SK-N-SH treated with all-trans-retinoic acid at 6 μM for 48 hours (cell line): ENCODE results near the gene ZSWIM9.
A peak's percentile ranks its signal among the peaks of the same experiment; 100 is the strongest.

Experiments
- ATAC-seq: fragments of 200-7000 bp; cut with Tn5 transposase; 3 replicates; pipeline ENCODE4 v1.9.1; 2020; ENCODE audit warnings: mild to moderate bottlenecking, moderate library complexity
- ARNTL ChIP-seq: fragments of 450-650 bp; formaldehyde crosslinking; IDR thresholded peaks from 2 replicates; pipeline ENCODE4 v1.5.0; 2020; ENCODE audit warnings: low read depth, mild to moderate bottlenecking, moderate library complexity, borderline replicate concordance
- BACH2 ChIP-seq: fragments of 250-450 bp; sonication (Bioruptor Pico); IDR thresholded peaks from 2 replicates; pipeline ENCODE4 v1.9.0; 2021; ENCODE audit warnings: mild to moderate bottlenecking, borderline replicate concordance
- CSDC2 ChIP-seq: fragments of 250-450 bp; sonication (Bioruptor Pico); IDR thresholded peaks from 2 replicates; pipeline ENCODE4 v1.5.0; 2020; ENCODE audit warnings: mild to moderate bottlenecking, moderate library complexity
- ESRRG ChIP-seq: fragments of 250-450 bp; sonication (Bioruptor Pico); IDR thresholded peaks from 2 replicates; pipeline ENCODE4 v1.6.1; 2021; ENCODE audit warnings: mild to moderate bottlenecking
- GLIS3 ChIP-seq: fragments of 250-450 bp; sonication (Bioruptor Pico); IDR thresholded peaks from 2 replicates; pipeline ENCODE4 v1.5.0; 2020; ENCODE audit warnings: mild to moderate bottlenecking, moderate library complexity
- ISL1 ChIP-seq: fragments of 250-450 bp; sonication (Bioruptor Pico); IDR thresholded peaks from 2 replicates; pipeline ENCODE4 v2.1.2; 2022; ENCODE audit warnings: mild to moderate bottlenecking, moderate library complexity
- OSR1 ChIP-seq: fragments of 250-450 bp; sonication (Bioruptor Pico); IDR thresholded peaks from 2 replicates; pipeline ENCODE4 v1.8.0; 2022; ENCODE audit warnings: moderate library complexity, mild to moderate bottlenecking, inconsistent platforms
- PPARA ChIP-seq: fragments of 250-450 bp; sonication (Bioruptor Pico); IDR thresholded peaks from 2 replicates; pipeline ENCODE4 v1.5.0; 2020; ENCODE audit warnings: mild to moderate bottlenecking, borderline replicate concordance
- RARB ChIP-seq: fragments of 250-450 bp; sonication (Bioruptor Pico); IDR thresholded peaks from 2 replicates; pipeline ENCODE4 v1.8.0; 2021; ENCODE audit warnings: mild to moderate bottlenecking, moderate library complexity
- SNAI2 ChIP-seq: fragments of 250-450 bp; sonication (Bioruptor Pico); IDR thresholded peaks from 2 replicates; pipeline ENCODE4 v1.5.0; 2020; ENCODE audit warnings: mild to moderate bottlenecking, moderate library complexity
- TCF4 ChIP-seq: fragments of 250-450 bp; sonication (Bioruptor Pico); IDR thresholded peaks from 2 replicates; pipeline ENCODE4 v1.8.0; 2021; ENCODE audit warnings: mild to moderate bottlenecking, moderate library complexity, borderline replicate concordance
- TOX ChIP-seq: fragments of 250-450 bp; sonication (Bioruptor Pico); IDR thresholded peaks from 2 replicates; pipeline ENCODE4 v1.8.0; 2021; ENCODE audit warnings: mild to moderate bottlenecking, moderate library complexity, borderline replicate concordance
- ZC3H10 ChIP-seq: fragments of 250-450 bp; sonication (Bioruptor Pico); IDR thresholded peaks from 2 replicates; pipeline ENCODE4 v1.5.1; 2021; ENCODE audit warnings: mild to moderate bottlenecking, moderate library complexity
- ZFP3 ChIP-seq: fragments of 250-450 bp; sonication (Bioruptor Pico); IDR thresholded peaks from 2 replicates; pipeline ENCODE4 v1.5.0; 2020; ENCODE audit warnings: mild to moderate bottlenecking, moderate library complexity
- ZFP30 ChIP-seq: fragments of 450-650 bp; formaldehyde crosslinking; IDR thresholded peaks from 2 replicates; pipeline ENCODE4 v1.5.0; 2022; ENCODE audit warnings: mild to moderate bottlenecking, moderate library complexity
- ZNF565 ChIP-seq: fragments of 450-650 bp; formaldehyde crosslinking; conservative IDR thresholded peaks from 2 replicates; pipeline ENCODE4 v1.5.0; 2020; ENCODE audit warnings: low read depth, mild to moderate bottlenecking, moderate library complexity
- ZNF70 ChIP-seq: fragments of 450-650 bp; formaldehyde crosslinking; IDR thresholded peaks from 2 replicates; pipeline ENCODE4 v1.5.0; 2020; ENCODE audit warnings: mild to moderate bottlenecking, moderate library complexity
- ZNF8 ChIP-seq: fragments of 450-650 bp; formaldehyde crosslinking; IDR thresholded peaks from 2 replicates; pipeline ENCODE4 v1.5.0; 2020; ENCODE audit warnings: mild to moderate bottlenecking, moderate library complexity
- TF ChIP-seq, protein P1 (sequence below): fragments of 250-450 bp; sonication (Bioruptor Pico); IDR thresholded peaks from 2 replicates; pipeline ENCODE4 v1.5.1; 2020; ENCODE audit warnings: low read depth, mild to moderate bottlenecking, moderate library complexity
- TF ChIP-seq, protein P2 (sequence below): fragments of 250-450 bp; sonication (Bioruptor Pico); IDR thresholded peaks from 2 replicates; pipeline ENCODE4 v1.5.1; 2021; ENCODE audit warnings: mild to moderate bottlenecking, moderate library complexity
- TF ChIP-seq, protein P3 (sequence below): fragments of 250-450 bp; sonication (Bioruptor Pico); IDR thresholded peaks from 2 replicates; pipeline ENCODE4 v1.8.0; 2021; ENCODE audit warnings: low read depth, mild to moderate bottlenecking, moderate library complexity, borderline replicate concordance
- TF ChIP-seq, protein P4 (sequence below): fragments of 250-450 bp; sonication (Bioruptor Pico); IDR thresholded peaks from 2 replicates; pipeline ENCODE4 v1.5.0; 2020; ENCODE audit warnings: mild to moderate bottlenecking, moderate library complexity

The ZSWIM9 gene

DNA sequence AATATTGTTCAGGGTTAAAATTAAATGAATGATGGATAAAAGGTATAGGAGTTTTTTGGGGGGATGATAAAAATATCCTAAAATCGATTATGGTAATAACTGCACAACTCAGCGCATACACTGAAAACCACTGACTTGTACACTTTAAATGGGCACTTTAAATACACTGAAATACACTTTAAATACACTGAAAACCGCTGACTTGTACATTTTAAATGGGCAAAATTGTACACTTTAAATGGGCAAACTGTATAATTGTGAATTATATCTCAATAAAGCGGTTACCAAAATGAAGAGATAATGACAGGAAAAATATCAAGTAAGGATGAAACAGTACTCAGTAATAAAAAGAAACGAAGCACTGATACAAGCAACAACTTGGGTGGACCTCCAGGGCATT lies 1.8 kb upstream of the ZSWIM9 start:
- TF ChIP-seq GLIS3 (CRISPR knock-in tag) (no peak), ZNF70 (CRISPR knock-in tag) (no peak), ESRRG (no peak), BACH2 (no peak), ZFP3 (CRISPR knock-in tag) (no peak), ZNF565 (CRISPR knock-in tag) (no peak), TOX (CRISPR knock-in tag) (no peak), ZFP30 (CRISPR knock-in tag) (no peak), ARNTL (no peak), TCF4 (CRISPR knock-in tag) (no peak), PPARA (CRISPR knock-in tag) (no peak), ZC3H10 (CRISPR knock-in tag) (no peak), CSDC2 (CRISPR knock-in tag) (no peak)
- TF ChIP-seq, protein P1, sequence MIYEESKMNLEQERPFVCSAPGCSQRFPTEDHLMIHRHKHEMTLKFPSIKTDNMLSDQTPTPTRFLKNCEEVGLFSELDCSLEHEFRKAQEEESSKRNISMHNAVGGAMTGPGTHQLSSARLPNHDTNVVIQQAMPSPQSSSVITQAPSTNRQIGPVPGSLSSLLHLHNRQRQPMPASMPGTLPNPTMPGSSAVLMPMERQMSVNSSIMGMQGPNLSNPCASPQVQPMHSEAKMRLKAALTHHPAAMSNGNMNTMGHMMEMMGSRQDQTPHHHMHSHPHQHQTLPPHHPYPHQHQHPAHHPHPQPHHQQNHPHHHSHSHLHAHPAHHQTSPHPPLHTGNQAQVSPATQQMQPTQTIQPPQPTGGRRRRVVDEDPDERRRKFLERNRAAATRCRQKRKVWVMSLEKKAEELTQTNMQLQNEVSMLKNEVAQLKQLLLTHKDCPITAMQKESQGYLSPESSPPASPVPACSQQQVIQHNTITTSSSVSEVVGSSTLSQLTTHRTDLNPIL = no peak
- TF ChIP-seq, protein P2, sequence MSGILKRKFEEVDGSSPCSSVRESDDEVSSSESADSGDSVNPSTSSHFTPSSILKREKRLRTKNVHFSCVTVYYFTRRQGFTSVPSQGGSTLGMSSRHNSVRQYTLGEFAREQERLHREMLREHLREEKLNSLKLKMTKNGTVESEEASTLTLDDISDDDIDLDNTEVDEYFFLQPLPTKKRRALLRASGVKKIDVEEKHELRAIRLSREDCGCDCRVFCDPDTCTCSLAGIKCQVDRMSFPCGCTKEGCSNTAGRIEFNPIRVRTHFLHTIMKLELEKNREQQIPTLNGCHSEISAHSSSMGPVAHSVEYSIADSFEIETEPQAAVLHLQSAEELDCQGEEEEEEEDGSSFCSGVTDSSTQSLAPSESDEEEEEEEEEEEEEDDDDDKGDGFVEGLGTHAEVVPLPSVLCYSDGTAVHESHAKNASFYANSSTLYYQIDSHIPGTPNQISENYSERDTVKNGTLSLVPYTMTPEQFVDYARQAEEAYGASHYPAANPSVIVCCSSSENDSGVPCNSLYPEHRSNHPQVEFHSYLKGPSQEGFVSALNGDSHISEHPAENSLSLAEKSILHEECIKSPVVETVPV (CRISPR knock-in tag) = no peak
- TF ChIP-seq, protein P3, sequence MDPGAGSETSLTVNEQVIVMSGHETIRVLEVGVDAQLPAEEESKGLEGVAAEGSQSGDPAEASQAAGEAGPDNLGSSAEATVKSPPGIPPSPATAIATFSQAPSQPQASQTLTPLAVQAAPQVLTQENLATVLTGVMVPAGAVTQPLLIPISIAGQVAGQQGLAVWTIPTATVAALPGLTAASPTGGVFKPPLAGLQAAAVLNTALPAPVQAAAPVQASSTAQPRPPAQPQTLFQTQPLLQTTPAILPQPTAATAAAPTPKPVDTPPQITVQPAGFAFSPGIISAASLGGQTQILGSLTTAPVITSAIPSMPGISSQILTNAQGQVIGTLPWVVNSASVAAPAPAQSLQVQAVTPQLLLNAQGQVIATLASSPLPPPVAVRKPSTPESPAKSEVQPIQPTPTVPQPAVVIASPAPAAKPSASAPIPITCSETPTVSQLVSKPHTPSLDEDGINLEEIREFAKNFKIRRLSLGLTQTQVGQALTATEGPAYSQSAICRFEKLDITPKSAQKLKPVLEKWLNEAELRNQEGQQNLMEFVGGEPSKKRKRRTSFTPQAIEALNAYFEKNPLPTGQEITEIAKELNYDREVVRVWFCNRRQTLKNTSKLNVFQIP (CRISPR knock-in tag) = no peak
- TF ChIP-seq, protein P4, sequence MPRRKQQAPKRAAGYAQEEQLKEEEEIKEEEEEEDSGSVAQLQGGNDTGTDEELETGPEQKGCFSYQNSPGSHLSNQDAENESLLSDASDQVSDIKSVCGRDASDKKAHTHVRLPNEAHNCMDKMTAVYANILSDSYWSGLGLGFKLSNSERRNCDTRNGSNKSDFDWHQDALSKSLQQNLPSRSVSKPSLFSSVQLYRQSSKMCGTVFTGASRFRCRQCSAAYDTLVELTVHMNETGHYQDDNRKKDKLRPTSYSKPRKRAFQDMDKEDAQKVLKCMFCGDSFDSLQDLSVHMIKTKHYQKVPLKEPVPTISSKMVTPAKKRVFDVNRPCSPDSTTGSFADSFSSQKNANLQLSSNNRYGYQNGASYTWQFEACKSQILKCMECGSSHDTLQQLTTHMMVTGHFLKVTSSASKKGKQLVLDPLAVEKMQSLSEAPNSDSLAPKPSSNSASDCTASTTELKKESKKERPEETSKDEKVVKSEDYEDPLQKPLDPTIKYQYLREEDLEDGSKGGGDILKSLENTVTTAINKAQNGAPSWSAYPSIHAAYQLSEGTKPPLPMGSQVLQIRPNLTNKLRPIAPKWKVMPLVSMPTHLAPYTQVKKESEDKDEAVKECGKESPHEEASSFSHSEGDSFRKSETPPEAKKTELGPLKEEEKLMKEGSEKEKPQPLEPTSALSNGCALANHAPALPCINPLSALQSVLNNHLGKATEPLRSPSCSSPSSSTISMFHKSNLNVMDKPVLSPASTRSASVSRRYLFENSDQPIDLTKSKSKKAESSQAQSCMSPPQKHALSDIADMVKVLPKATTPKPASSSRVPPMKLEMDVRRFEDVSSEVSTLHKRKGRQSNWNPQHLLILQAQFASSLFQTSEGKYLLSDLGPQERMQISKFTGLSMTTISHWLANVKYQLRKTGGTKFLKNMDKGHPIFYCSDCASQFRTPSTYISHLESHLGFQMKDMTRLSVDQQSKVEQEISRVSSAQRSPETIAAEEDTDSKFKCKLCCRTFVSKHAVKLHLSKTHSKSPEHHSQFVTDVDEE (CRISPR knock-in tag) = no peak
- ATAC-seq = no peak

DNA sequence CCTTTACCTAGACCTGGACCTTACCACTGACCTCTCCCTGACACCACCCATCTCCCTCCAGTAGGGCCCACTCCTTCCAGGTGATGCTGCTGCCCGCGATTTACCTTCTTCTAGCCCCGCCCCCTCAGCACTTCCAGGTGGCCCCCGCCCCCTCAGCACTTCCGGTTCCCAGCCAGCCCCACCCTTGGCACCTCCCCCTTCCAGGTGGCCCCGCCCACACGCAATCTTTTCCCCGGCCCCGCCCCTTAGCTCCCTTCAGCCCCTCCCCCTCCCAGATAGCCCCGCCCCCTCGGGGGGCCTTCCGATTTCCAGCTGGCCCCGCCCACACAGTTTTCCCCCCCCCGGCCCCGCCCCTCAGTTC lies 922 bp upstream of the ZSWIM9 start:
- ATAC-seq = peak; percentile 23
- TF ChIP-seq SNAI2 (CRISPR knock-in tag) (no peak), ZNF8 (CRISPR knock-in tag) (no peak), PPARA (CRISPR knock-in tag) (no peak), GLIS3 (CRISPR knock-in tag) (no peak), BACH2 (no peak), ZNF70 (CRISPR knock-in tag) (no peak), ISL1 (CRISPR knock-in tag) (no peak), RARB (no peak), TOX (CRISPR knock-in tag) (no peak), OSR1 (no peak), TCF4 (CRISPR knock-in tag) (no peak)
- TF ChIP-seq, protein P3 (CRISPR knock-in tag) = no peak
- TF ChIP-seq, protein P2 (CRISPR knock-in tag) = no peak
- TF ChIP-seq, protein P1 = no peak
- TF ChIP-seq, protein P4 (CRISPR knock-in tag) = no peak
